Neural crest cell (in vitro differentiated cells): Measurements from ENCODE around the gene RTN4IP1. TPM values are rescaled to one million over a fixed set of nuclear protein-coding genes. Genes with fewer than 3 reads are reported as not detected.
A peak's percentile ranks its signal among the peaks of the same experiment; 100 is the strongest.

Experiments
- DNase-seq: peaks from one replicate; pipeline ENCODE4 v3.0.0; 2021; ENCODE audit warnings: low read depth, mixed read lengths, low spot score
- H3K27ac Mint-ChIP-seq: one replicate; pipeline ENCODE4 v1.8.0; 2021; ENCODE audit warnings: mild to moderate bottlenecking, mixed read lengths; ENCODE audit not compliant: unreplicated experiment
- H3K27me3 Mint-ChIP-seq: 2 replicates; pipeline ENCODE4 v1.8.0; 2021; ENCODE audit warnings: low read depth, mild to moderate bottlenecking, mixed read lengths
- H3K36me3 Mint-ChIP-seq: 2 replicates; pipeline ENCODE4 v1.8.0; 2021; ENCODE audit warnings: low read depth, mild to moderate bottlenecking, mixed read lengths
- H3K4me1 Mint-ChIP-seq: 2 replicates; pipeline ENCODE4 v1.8.0; 2021; ENCODE audit warnings: mixed read lengths
- H3K4me3 Mint-ChIP-seq: one replicate; pipeline ENCODE4 v1.8.0; 2021; ENCODE audit warnings: mild to moderate bottlenecking, mixed read lengths
- H3K9me3 Mint-ChIP-seq: 2 replicates; pipeline ENCODE4 v1.8.0; 2021; ENCODE audit warnings: mixed read lengths
- CTCF ChIP-seq: fragments of 200-600 bp; sonication (generic); conservative IDR thresholded peaks from 2 replicates; pipeline ENCODE4 v1.5.0; 2021; ENCODE audit warnings: antibody characterized with exemption, mild to moderate bottlenecking
- total RNA-seq: library from RNA; stranded (reverse); gene quantifications from 2 replicates; pipeline ENCODE4 v1.2.1, GENCODE V29; 2021

Gene RTN4IP1
- total RNA-seq, 1 donor from 2014 or later: 9.1 TPM

GRCh38 chr6:106546691-106547414 lies 82.4 kb downstream of the RTN4IP1 start:
- H3K27me3 Mint-ChIP-seq: no peaks in the 10 kb centered on the region
- no peak for DNase-seq
- H3K4me1 Mint-ChIP-seq: peaks cover 14% of the 10 kb centered on the region
- H3K9me3 Mint-ChIP-seq: no peaks in the 10 kb centered on the region
- no peak overlapping the region for H3K27ac Mint-ChIP-seq
- H3K36me3 Mint-ChIP-seq: no peaks in the 10 kb centered on the region
- no peak overlapping the region for H3K4me3 Mint-ChIP-seq
- TF ChIP-seq CTCF: no peak

GRCh38 chr6:106546261-106546690 lies 83.0 kb downstream of the RTN4IP1 start:
- H3K27me3 Mint-ChIP-seq: no peaks in the 10 kb centered on the region
- no peaks in the 10 kb centered on the region for H3K9me3 Mint-ChIP-seq
- no peaks in the 10 kb centered on the region for H3K36me3 Mint-ChIP-seq
- H3K4me3 Mint-ChIP-seq: no peak overlapping the region
- DNase-seq: no peak
- no peak overlapping the region for H3K27ac Mint-ChIP-seq
- no peak for TF ChIP-seq CTCF
- H3K4me1 Mint-ChIP-seq: peaks cover 14% of the 10 kb centered on the region

- Mint-ChIP-seq H3K9me3 (no peaks in the 10 kb centered on the region), H3K27me3 (no peaks in the 10 kb centered on the region), H3K4me3 (no peak overlapping the region), H3K36me3 (no peaks in the 10 kb centered on the region), H3K4me1 (peaks cover 12% of the 10 kb centered on the region), H3K27ac (no peak overlapping the region)
- no peak for TF ChIP-seq CTCF
- DNase-seq: no peak
Observed at GRCh38 chr6:106540907-106541306, 88.4 kb downstream of the RTN4IP1 start.

GRCh38 chr6:106540432-106540831 lies 88.9 kb downstream of the RTN4IP1 start:
- no peaks in the 10 kb centered on the region for H3K9me3 Mint-ChIP-seq
- H3K27me3 Mint-ChIP-seq: no peaks in the 10 kb centered on the region
- DNase-seq: no peak
- TF ChIP-seq CTCF: no peak
- no peak overlapping the region for H3K4me3 Mint-ChIP-seq
- peaks cover 12% of the 10 kb centered on the region for H3K4me1 Mint-ChIP-seq
- no peaks in the 10 kb centered on the region for H3K36me3 Mint-ChIP-seq
- no peak overlapping the region for H3K27ac Mint-ChIP-seq

GRCh38 chr6:106539936-106540335 lies 89.4 kb downstream of the RTN4IP1 start:
- Mint-ChIP-seq H3K4me3 (no peak overlapping the region), H3K4me1 (peaks cover 12% of the 10 kb centered on the region), H3K36me3 (no peaks in the 10 kb centered on the region), H3K9me3 (no peaks in the 10 kb centered on the region), H3K27me3 (no peaks in the 10 kb centered on the region), H3K27ac (peak overlapping the region; percentile 37)
- DNase-seq: peak; percentile 3
- TF ChIP-seq CTCF: no peak
